Neural progenitor cell (in vitro differentiated cells): Measurements from ENCODE around the gene UTP15.

Experiments used
- EZH2 ChIP-seq: fragments of 200-600 bp; sonication (generic); IDR thresholded peaks from 2 replicates; pipeline ENCODE4 v1.6.1; 2017; ENCODE audit warnings: antibody characterized with exemption, mild to moderate bottlenecking, moderate library complexity
- EZH2phosphoT487 ChIP-seq: fragments of 200-600 bp; sonication (generic); IDR thresholded peaks from 2 replicates; pipeline ENCODE4 v1.6.1; 2017; ENCODE audit warnings: antibody characterized with exemption
- TF ChIP-seq, protein P1 (sequence below): fragments of 200-600 bp; sonication (generic); IDR thresholded peaks from 2 replicates; pipeline ENCODE4 v1.5.1; 2017; ENCODE audit warnings: antibody characterized with exemption, mild to moderate bottlenecking

DNA sequence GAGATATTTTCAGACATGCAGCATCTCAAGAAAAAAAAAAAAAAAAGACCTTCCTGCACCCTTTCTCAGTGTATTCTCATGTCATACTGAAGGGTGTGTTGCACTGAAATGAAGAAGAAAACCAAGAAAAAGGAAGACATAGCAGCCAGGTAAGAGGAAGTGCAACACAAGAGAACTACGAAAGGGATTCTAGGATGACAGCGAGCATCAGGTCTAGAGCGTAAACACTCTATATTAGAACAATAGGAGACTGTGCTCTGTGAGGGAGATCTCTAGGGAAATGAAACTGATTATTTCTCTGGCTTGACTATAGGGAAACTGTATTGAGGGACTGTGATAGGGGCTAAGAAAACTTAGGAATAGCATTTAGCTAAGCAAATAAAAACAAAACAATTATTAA, 37.3 kb upstream of the UTP15 start:
- TF ChIP-seq, protein P1, sequence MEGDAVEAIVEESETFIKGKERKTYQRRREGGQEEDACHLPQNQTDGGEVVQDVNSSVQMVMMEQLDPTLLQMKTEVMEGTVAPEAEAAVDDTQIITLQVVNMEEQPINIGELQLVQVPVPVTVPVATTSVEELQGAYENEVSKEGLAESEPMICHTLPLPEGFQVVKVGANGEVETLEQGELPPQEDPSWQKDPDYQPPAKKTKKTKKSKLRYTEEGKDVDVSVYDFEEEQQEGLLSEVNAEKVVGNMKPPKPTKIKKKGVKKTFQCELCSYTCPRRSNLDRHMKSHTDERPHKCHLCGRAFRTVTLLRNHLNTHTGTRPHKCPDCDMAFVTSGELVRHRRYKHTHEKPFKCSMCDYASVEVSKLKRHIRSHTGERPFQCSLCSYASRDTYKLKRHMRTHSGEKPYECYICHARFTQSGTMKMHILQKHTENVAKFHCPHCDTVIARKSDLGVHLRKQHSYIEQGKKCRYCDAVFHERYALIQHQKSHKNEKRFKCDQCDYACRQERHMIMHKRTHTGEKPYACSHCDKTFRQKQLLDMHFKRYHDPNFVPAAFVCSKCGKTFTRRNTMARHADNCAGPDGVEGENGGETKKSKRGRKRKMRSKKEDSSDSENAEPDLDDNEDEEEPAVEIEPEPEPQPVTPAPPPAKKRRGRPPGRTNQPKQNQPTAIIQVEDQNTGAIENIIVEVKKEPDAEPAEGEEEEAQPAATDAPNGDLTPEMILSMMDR: no peak
- TF ChIP-seq EZH2: no peak
- TF ChIP-seq EZH2phosphoT487: no peak
